ENCODE results near the gene ZNF236. TPM values are rescaled to one million over a fixed set of nuclear protein-coding genes. Genes with fewer than 3 reads are reported as not detected.
A peak's percentile ranks its signal among the peaks of the same experiment; 100 is the strongest.

ZNF236 gene
- total RNA-seq, 1 donor from 2014 or later: 13.3 TPM

- FAIRE-seq (no peak), DNase-seq (ENCODE audit: low read depth) (no peak)
- peaks cover 2% of the 10 kb centered on the region for H3K36me3 Mint-ChIP-seq (ENCODE audit: low read depth, unreplicated experiment)
- Histone ChIP-seq H3K27ac (ENCODE audit: low read depth, low read length) (no peak overlapping the region), H2AFZ (ENCODE audit: low read depth, low read length) (no peak overlapping the region), H3K9me3 (ENCODE audit: insufficient read depth, low read depth, low read length) (no peaks in the 10 kb centered on the region), H4K20me1 (ENCODE audit: insufficient read depth, low read length) (no peaks in the 10 kb centered on the region), H3K27me3 (ENCODE audit: insufficient read depth, low read length) (no peaks in the 10 kb centered on the region), H3K4me2 (ENCODE audit: low read length) (no peak overlapping the region), H3K4me1 (ENCODE audit: insufficient read depth, low read length) (no peaks in the 10 kb centered on the region), H3K79me2 (ENCODE audit: insufficient read depth, low read length) (no peaks in the 10 kb centered on the region), H3K4me3 (ENCODE audit: insufficient read depth, low read depth, low read length) (no peak overlapping the region), H3K9ac (ENCODE audit: low read length) (no peak overlapping the region), H3K36me3 (ENCODE audit: insufficient read depth, low read length) (no peaks in the 10 kb centered on the region)
- peaks cover 2% of the 10 kb centered on the region for H3K4me1 Mint-ChIP-seq (ENCODE audit: low read depth, unreplicated experiment)
- H3K27ac Mint-ChIP-seq (ENCODE audit: unreplicated experiment): no peak overlapping the region
- H3K9me3 Mint-ChIP-seq (ENCODE audit: unreplicated experiment): peaks cover 19% of the 10 kb centered on the region
- H3K4me3 Mint-ChIP-seq (ENCODE audit: unreplicated experiment): no peak overlapping the region
- TF ChIP-seq EZH2 (IDR thresholded peaks at IDR 0.05; ENCODE audit: insufficient read depth, low read length): no peak
- no peak for TF ChIP-seq CTCF (IDR thresholded peaks at IDR 0.05; ENCODE audit: insufficient read depth, low read depth, low read length)
- no peaks in the 10 kb centered on the region for H3K27me3 Mint-ChIP-seq (ENCODE audit: low read depth, unreplicated experiment)
Observed at GRCh38 chr18:76788571-76789317, 33.6 kb upstream of the ZNF236 start.

- Histone ChIP-seq H4K20me1 (ENCODE audit: insufficient read depth, low read length) (no peaks in the 10 kb centered on the region), H2AFZ (ENCODE audit: low read depth, low read length) (peak overlapping the region; percentile 60), H3K9me3 (ENCODE audit: insufficient read depth, low read depth, low read length) (no peaks in the 10 kb centered on the region), H3K4me1 (ENCODE audit: insufficient read depth, low read length) (no peaks in the 10 kb centered on the region), H3K4me3 (ENCODE audit: insufficient read depth, low read depth, low read length) (no peak overlapping the region), H3K4me2 (ENCODE audit: low read length) (peak overlapping the region; percentile 5), H3K9ac (ENCODE audit: low read length) (no peak overlapping the region), H3K36me3 (ENCODE audit: insufficient read depth, low read length) (no peaks in the 10 kb centered on the region), H3K27me3 (ENCODE audit: insufficient read depth, low read length) (no peaks in the 10 kb centered on the region), H3K27ac (ENCODE audit: low read depth, low read length) (no peak overlapping the region), H3K79me2 (ENCODE audit: insufficient read depth, low read length) (no peaks in the 10 kb centered on the region)
- Mint-ChIP-seq H3K27me3 (ENCODE audit: low read depth, unreplicated experiment) (no peaks in the 10 kb centered on the region), H3K36me3 (ENCODE audit: low read depth, unreplicated experiment) (peaks cover 2% of the 10 kb centered on the region), H3K27ac (ENCODE audit: unreplicated experiment) (no peak overlapping the region), H3K9me3 (ENCODE audit: unreplicated experiment) (peaks cover 19% of the 10 kb centered on the region), H3K4me1 (ENCODE audit: low read depth, unreplicated experiment) (no peaks in the 10 kb centered on the region), H3K4me3 (ENCODE audit: unreplicated experiment) (no peak overlapping the region)
- DNase-seq (ENCODE audit: low read depth) (peak; percentile 7), FAIRE-seq (no peak)
- TF ChIP-seq EZH2 (IDR thresholded peaks at IDR 0.05; ENCODE audit: insufficient read depth, low read length) (no peak), CTCF (IDR thresholded peaks at IDR 0.05; ENCODE audit: insufficient read depth, low read depth, low read length) (no peak)
Observed at GRCh38 chr18:76791106-76791505, 31.3 kb upstream of the ZNF236 start.

- Histone ChIP-seq H3K27me3 (ENCODE audit: insufficient read depth, low read length) (no peaks in the 10 kb centered on the region), H3K9ac (ENCODE audit: low read length) (no peak overlapping the region), H2AFZ (ENCODE audit: low read depth, low read length) (no peak overlapping the region), H3K4me3 (ENCODE audit: insufficient read depth, low read depth, low read length) (no peak overlapping the region), H3K36me3 (ENCODE audit: insufficient read depth, low read length) (no peaks in the 10 kb centered on the region), H3K79me2 (ENCODE audit: insufficient read depth, low read length) (no peaks in the 10 kb centered on the region), H3K4me1 (ENCODE audit: insufficient read depth, low read length) (no peaks in the 10 kb centered on the region), H3K4me2 (ENCODE audit: low read length) (peak overlapping the region; percentile 5), H4K20me1 (ENCODE audit: insufficient read depth, low read length) (no peaks in the 10 kb centered on the region), H3K27ac (ENCODE audit: low read depth, low read length) (no peak overlapping the region), H3K9me3 (ENCODE audit: insufficient read depth, low read depth, low read length) (no peaks in the 10 kb centered on the region)
- no peak for FAIRE-seq
- Mint-ChIP-seq H3K27ac (ENCODE audit: unreplicated experiment) (no peak overlapping the region), H3K9me3 (ENCODE audit: unreplicated experiment) (peaks cover 19% of the 10 kb centered on the region), H3K36me3 (ENCODE audit: low read depth, unreplicated experiment) (peaks cover 2% of the 10 kb centered on the region), H3K27me3 (ENCODE audit: low read depth, unreplicated experiment) (no peaks in the 10 kb centered on the region), H3K4me3 (ENCODE audit: unreplicated experiment) (no peak overlapping the region), H3K4me1 (ENCODE audit: low read depth, unreplicated experiment) (no peaks in the 10 kb centered on the region)
- TF ChIP-seq CTCF (IDR thresholded peaks at IDR 0.05; ENCODE audit: insufficient read depth, low read depth, low read length) (no peak), EZH2 (IDR thresholded peaks at IDR 0.05; ENCODE audit: insufficient read depth, low read length) (no peak)
- DNase-seq (ENCODE audit: low read depth): no peak
Observed at GRCh38 chr18:76791642-76792041, 30.7 kb upstream of the ZNF236 start.
